HEK293 (cell line): ENCODE results near the gene HNF1B.

ENCODE experiments used
- ZBTB7A ChIP-seq: fragments of 450-650 bp; formaldehyde crosslinking; IDR thresholded peaks from 2 replicates; pipeline ENCODE4 v1.5.1; 2016; ENCODE audit warnings: low read depth, missing biosample characterization, missing genetic modification characterization
- ZNF248 ChIP-seq: fragments of 450-650 bp; formaldehyde crosslinking; IDR thresholded peaks from 2 replicates; pipeline ENCODE4 v1.5.1; 2017; ENCODE audit warnings: missing biosample characterization, missing genetic modification characterization
- ZNF302 ChIP-seq: fragments of 450-650 bp; formaldehyde crosslinking; IDR thresholded peaks from 2 replicates; pipeline ENCODE4 v1.5.1; 2016; ENCODE audit warnings: missing biosample characterization, missing genetic modification characterization, low read depth
- ZNF324 ChIP-seq: fragments of 450-650 bp; formaldehyde crosslinking; IDR thresholded peaks from 2 replicates; pipeline ENCODE4 v1.5.1; 2016; ENCODE audit warnings: missing biosample characterization, missing genetic modification characterization
- TF ChIP-seq, protein P1 (sequence below): sonication (generic); formaldehyde crosslinking; IDR thresholded peaks from 2 replicates; pipeline ENCODE4 v1.8.1; 2022; ENCODE audit warnings: mild to moderate bottlenecking, moderate library complexity, missing genetic modification reagents
- TF ChIP-seq, protein P2 (sequence below): fragments of 450-650 bp; formaldehyde crosslinking; IDR thresholded peaks from 2 replicates; pipeline ENCODE4 v1.5.1; 2016; ENCODE audit warnings: missing biosample characterization, missing genetic modification characterization
- TF ChIP-seq, protein P3 (sequence below): fragments of 450-650 bp; formaldehyde crosslinking; optimal IDR thresholded peaks from 2 replicates; pipeline ENCODE3; 2016; ENCODE audit warnings: missing biosample characterization, mild to moderate bottlenecking, missing genetic modification characterization
- TF ChIP-seq, protein P4 (sequence below): fragments of 450-650 bp; formaldehyde crosslinking; IDR thresholded peaks from 2 replicates; pipeline ENCODE4 v1.5.1; 2017; ENCODE audit warnings: missing biosample characterization, missing genetic modification characterization

DNA sequence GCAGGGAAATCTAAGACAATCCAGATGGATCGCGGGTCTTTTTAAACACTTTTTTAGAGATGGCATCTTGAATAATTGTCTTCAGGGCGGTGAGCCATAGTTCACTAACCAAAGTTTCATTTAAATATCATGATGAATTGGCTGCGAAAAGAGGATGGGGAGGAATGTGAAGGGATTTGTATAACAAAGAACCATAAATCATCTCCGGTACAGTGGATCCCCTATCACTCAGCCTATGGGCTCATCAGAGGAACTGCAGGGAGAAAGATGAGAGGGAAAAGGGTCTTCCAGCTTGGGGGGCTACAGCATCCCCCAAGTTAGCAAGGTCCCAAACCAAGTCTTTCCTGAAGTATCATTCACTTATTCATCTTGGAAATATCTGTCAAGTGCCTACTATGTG, 84.9 kb downstream of the HNF1B start:
- TF ChIP-seq, protein P1, sequence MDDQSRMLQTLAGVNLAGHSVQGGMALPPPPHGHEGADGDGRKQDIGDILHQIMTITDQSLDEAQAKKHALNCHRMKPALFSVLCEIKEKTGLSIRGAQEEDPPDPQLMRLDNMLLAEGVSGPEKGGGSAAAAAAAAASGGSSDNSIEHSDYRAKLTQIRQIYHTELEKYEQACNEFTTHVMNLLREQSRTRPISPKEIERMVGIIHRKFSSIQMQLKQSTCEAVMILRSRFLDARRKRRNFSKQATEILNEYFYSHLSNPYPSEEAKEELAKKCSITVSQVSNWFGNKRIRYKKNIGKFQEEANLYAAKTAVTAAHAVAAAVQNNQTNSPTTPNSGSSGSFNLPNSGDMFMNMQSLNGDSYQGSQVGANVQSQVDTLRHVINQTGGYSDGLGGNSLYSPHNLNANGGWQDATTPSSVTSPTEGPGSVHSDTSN, result no peak
- no peak for TF ChIP-seq ZNF248 (tag by site-specific recombination)
- TF ChIP-seq, protein P2, sequence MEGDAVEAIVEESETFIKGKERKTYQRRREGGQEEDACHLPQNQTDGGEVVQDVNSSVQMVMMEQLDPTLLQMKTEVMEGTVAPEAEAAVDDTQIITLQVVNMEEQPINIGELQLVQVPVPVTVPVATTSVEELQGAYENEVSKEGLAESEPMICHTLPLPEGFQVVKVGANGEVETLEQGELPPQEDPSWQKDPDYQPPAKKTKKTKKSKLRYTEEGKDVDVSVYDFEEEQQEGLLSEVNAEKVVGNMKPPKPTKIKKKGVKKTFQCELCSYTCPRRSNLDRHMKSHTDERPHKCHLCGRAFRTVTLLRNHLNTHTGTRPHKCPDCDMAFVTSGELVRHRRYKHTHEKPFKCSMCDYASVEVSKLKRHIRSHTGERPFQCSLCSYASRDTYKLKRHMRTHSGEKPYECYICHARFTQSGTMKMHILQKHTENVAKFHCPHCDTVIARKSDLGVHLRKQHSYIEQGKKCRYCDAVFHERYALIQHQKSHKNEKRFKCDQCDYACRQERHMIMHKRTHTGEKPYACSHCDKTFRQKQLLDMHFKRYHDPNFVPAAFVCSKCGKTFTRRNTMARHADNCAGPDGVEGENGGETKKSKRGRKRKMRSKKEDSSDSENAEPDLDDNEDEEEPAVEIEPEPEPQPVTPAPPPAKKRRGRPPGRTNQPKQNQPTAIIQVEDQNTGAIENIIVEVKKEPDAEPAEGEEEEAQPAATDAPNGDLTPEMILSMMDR (tag by site-specific recombination), result no peak
- TF ChIP-seq ZNF302 (tag by site-specific recombination), result no peak
- TF ChIP-seq, protein P3, sequence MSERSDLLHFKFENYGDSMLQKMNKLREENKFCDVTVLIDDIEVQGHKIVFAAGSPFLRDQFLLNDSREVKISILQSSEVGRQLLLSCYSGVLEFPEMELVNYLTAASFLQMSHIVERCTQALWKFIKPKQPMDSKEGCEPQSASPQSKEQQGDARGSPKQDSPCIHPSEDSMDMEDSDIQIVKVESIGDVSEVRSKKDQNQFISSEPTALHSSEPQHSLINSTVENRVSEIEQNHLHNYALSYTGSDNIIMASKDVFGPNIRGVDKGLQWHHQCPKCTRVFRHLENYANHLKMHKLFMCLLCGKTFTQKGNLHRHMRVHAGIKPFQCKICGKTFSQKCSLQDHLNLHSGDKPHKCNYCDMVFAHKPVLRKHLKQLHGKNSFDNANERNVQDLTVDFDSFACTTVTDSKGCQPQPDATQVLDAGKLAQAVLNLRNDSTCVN (tag by site-specific recombination), result no peak
- no peak for TF ChIP-seq ZNF324 (tag by site-specific recombination)
- no peak for TF ChIP-seq ZBTB7A
- TF ChIP-seq, protein P4, sequence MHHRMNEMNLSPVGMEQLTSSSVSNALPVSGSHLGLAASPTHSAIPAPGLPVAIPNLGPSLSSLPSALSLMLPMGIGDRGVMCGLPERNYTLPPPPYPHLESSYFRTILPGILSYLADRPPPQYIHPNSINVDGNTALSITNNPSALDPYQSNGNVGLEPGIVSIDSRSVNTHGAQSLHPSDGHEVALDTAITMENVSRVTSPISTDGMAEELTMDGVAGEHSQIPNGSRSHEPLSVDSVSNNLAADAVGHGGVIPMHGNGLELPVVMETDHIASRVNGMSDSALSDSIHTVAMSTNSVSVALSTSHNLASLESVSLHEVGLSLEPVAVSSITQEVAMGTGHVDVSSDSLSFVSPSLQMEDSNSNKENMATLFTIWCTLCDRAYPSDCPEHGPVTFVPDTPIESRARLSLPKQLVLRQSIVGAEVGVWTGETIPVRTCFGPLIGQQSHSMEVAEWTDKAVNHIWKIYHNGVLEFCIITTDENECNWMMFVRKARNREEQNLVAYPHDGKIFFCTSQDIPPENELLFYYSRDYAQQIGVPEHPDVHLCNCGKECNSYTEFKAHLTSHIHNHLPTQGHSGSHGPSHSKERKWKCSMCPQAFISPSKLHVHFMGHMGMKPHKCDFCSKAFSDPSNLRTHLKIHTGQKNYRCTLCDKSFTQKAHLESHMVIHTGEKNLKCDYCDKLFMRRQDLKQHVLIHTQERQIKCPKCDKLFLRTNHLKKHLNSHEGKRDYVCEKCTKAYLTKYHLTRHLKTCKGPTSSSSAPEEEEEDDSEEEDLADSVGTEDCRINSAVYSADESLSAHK (tag by site-specific recombination), result no peak
